NB4 (cell line): Measurements from ENCODE around the gene CTCF.

Source experiments
- POLR2A ChIP-seq: IDR thresholded peaks from 2 replicates; pipeline ENCODE4 v1.6.1; 2011; ENCODE audit warnings: mild to moderate bottlenecking; ENCODE audit not compliant: insufficient read length; ENCODE audit errors: extremely low read depth
- TF ChIP-seq, protein P1 (sequence below): IDR thresholded peaks from one replicate; pipeline ENCODE4 v1.5.1; 2012; ENCODE audit warnings: low read depth, low read length
- TF ChIP-seq, protein P2 (sequence below): IDR thresholded peaks from 2 replicates; pipeline ENCODE4 v1.6.1; 2011; ENCODE audit warnings: low read depth, low read length

DNA sequence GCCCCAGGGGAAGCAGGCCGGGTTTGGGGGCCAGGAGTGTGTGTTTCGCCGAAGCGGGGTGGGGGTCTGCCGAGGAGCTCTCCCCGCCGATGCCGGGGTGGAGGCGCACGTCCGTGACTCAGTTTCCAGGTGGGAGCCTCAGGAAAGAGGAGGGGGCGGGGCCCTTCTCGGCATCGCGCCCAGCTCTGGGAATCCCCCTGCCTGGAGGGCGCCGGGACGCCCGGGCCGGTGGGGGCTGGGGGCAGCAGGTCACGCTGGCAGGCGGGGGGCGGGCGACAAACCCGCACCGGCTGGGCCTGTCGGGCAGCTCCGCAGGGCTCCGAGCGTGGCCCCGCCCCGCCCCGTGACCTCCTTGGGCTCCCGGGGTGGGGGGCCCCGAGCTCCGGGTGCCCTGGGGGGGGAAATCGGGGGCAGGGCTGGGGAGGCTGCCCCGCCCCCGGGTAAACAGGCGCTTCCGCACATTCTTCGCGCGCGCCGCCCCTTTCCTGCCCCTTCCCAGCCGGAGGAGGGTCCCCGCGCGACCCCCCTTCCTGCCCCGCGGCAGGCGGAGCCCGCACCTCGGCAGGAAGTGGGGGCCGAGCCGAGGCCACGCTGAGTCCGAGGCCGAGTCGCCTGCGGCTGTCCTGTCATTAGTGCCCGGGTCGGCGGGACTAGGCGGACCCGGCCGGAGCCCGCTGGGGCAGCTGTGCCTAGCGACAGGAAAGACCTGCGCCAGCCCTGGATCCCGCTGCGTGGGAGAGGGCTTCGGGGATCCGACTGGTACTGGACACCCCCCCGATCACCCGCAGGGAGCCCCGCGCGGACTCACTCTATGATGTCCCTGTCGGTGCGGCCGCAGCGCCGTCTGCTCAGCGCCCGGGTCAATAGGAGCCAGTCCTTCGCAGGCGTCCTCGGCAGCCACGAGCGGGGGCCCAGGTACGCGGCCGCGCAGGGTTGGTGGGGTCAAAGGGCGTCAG lies 24.4 kb upstream of the CTCF start:
- TF ChIP-seq, protein P1, sequence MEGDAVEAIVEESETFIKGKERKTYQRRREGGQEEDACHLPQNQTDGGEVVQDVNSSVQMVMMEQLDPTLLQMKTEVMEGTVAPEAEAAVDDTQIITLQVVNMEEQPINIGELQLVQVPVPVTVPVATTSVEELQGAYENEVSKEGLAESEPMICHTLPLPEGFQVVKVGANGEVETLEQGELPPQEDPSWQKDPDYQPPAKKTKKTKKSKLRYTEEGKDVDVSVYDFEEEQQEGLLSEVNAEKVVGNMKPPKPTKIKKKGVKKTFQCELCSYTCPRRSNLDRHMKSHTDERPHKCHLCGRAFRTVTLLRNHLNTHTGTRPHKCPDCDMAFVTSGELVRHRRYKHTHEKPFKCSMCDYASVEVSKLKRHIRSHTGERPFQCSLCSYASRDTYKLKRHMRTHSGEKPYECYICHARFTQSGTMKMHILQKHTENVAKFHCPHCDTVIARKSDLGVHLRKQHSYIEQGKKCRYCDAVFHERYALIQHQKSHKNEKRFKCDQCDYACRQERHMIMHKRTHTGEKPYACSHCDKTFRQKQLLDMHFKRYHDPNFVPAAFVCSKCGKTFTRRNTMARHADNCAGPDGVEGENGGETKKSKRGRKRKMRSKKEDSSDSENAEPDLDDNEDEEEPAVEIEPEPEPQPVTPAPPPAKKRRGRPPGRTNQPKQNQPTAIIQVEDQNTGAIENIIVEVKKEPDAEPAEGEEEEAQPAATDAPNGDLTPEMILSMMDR = no peak
- TF ChIP-seq, protein P2, sequence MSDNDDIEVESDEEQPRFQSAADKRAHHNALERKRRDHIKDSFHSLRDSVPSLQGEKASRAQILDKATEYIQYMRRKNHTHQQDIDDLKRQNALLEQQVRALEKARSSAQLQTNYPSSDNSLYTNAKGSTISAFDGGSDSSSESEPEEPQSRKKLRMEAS = no peak
- TF ChIP-seq POLR2A = no peak
